Suprapubic skin (tissue), 3 donors: ENCODE data around the gene CAMTA1.

Experiments used
- CTCF ChIP-seq, 2 donors: fragments of 200-600 bp in 1 of 2; fragments of 450-650 bp in 1 of 2; sonication (generic) in 1 of 2; IDR thresholded peaks; one replicate each; pipeline ENCODE4 v1.5.1; 2016 to 2019; ENCODE audit warnings: antibody characterized with exemption in 2 of 2, mild to moderate bottlenecking in 1 of 2, moderate library complexity in 1 of 2
- EP300 ChIP-seq: sonication (generic); formaldehyde crosslinking; IDR thresholded peaks from one replicate; pipeline ENCODE4 v1.6.1; 2017; ENCODE audit warnings: antibody characterized with exemption

- TF ChIP-seq CTCF (IDR thresholded peaks at IDR 0.05) (no peak), EP300 (no peak)
Measured at GRCh38 chr1:6985549-6986276, 200.5 kb downstream of the CAMTA1 start.
